Measurements from ENCODE around the gene CEACAM16.

GRCh38 chr19:44712864-44713515 lies 14.0 kb downstream of the CEACAM16 start:
- no peak for TF ChIP-seq POLR2A (IDR thresholded peaks at IDR 0.05; ENCODE audit: extremely low read depth, insufficient read length)
- TF ChIP-seq, protein P1, sequence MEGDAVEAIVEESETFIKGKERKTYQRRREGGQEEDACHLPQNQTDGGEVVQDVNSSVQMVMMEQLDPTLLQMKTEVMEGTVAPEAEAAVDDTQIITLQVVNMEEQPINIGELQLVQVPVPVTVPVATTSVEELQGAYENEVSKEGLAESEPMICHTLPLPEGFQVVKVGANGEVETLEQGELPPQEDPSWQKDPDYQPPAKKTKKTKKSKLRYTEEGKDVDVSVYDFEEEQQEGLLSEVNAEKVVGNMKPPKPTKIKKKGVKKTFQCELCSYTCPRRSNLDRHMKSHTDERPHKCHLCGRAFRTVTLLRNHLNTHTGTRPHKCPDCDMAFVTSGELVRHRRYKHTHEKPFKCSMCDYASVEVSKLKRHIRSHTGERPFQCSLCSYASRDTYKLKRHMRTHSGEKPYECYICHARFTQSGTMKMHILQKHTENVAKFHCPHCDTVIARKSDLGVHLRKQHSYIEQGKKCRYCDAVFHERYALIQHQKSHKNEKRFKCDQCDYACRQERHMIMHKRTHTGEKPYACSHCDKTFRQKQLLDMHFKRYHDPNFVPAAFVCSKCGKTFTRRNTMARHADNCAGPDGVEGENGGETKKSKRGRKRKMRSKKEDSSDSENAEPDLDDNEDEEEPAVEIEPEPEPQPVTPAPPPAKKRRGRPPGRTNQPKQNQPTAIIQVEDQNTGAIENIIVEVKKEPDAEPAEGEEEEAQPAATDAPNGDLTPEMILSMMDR (IDR thresholded peaks at IDR 0.05; ENCODE audit: low read depth, low read length): no peak

All from NB4 (cell line).